ENCODE measurements around the gene FAAP20.

GRCh38 chr1:2228694-2229036 is 34.1 kb upstream of the FAAP20 start:
- TF ChIP-seq EZH2 (IDR thresholded peaks at IDR 0.05; ENCODE audit: insufficient read depth, low read length) (no peak), CTCF (IDR thresholded peaks at IDR 0.05; ENCODE audit: insufficient read depth, low read depth, low read length) (no peak)
